MM.1S (cell line): ENCODE measurements around the gene HSPB9.

Source experiments
- EZH2 ChIP-seq: fragments of 300-600 bp; sonication (generic); optimal IDR thresholded peaks from 2 replicates; pipeline ENCODE3; 2017; ENCODE audit warnings: low read depth, mild to moderate bottlenecking, antibody characterized with exemption, low read length, mixed read lengths
- EZH2phosphoT487 ChIP-seq: fragments of 300-600 bp; sonication (generic); IDR thresholded peaks from 2 replicates; pipeline ENCODE4 v1.6.1; 2018; ENCODE audit warnings: antibody characterized with exemption, low read length
- TF ChIP-seq, protein P1 (sequence below): fragments of 300-600 bp; sonication (generic); IDR thresholded peaks from 2 replicates; pipeline ENCODE4 v1.5.1; 2016; ENCODE audit warnings: antibody characterized with exemption, low read length, mixed read lengths

GRCh38 chr17:42171831-42172230 lies 49.2 kb downstream of the HSPB9 start:
- TF ChIP-seq, protein P1, sequence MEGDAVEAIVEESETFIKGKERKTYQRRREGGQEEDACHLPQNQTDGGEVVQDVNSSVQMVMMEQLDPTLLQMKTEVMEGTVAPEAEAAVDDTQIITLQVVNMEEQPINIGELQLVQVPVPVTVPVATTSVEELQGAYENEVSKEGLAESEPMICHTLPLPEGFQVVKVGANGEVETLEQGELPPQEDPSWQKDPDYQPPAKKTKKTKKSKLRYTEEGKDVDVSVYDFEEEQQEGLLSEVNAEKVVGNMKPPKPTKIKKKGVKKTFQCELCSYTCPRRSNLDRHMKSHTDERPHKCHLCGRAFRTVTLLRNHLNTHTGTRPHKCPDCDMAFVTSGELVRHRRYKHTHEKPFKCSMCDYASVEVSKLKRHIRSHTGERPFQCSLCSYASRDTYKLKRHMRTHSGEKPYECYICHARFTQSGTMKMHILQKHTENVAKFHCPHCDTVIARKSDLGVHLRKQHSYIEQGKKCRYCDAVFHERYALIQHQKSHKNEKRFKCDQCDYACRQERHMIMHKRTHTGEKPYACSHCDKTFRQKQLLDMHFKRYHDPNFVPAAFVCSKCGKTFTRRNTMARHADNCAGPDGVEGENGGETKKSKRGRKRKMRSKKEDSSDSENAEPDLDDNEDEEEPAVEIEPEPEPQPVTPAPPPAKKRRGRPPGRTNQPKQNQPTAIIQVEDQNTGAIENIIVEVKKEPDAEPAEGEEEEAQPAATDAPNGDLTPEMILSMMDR, result no peak
- no peak for TF ChIP-seq EZH2phosphoT487
- TF ChIP-seq EZH2, result no peak
